HEK293 (cell line): ENCODE measurements around the gene ADPRH.

Source experiments
- SETDB1 ChIP-seq: IDR thresholded peaks from one replicate; pipeline ENCODE4 v1.6.1; 2017; ENCODE audit warnings: mild to moderate bottlenecking, low read length, moderate library complexity, mixed read lengths; ENCODE audit not compliant: insufficient read length
- ZNF660 ChIP-seq: fragments of 450-650 bp; IDR thresholded peaks from 2 replicates; pipeline ENCODE4 v1.5.1; 2018; ENCODE audit warnings: missing biosample characterization, mild to moderate bottlenecking, missing genetic modification characterization

DNA sequence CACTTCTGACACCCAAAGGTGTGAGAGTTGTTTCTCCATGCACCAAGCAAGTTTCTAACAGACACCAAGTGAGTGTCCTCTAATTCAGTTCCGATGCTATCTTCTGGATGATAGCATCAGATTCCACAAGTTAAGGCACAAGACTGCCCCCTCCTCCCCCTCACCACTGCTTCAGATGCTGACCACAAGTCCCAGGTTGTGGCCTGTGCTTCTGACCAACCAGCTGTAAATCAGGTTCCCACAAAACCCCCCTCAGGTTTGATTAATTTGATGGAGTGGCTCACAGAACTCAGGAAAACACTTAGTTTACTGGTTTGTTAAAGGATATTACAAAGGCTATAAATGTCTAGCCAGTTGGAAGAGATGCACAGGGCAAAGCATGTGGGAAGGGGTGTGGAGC, 11.4 kb downstream of the ADPRH start:
- TF ChIP-seq SETDB1 (no peak), ZNF660 (tag by site-specific recombination) (no peak)
